ENCODE results near the gene PRR14L.
"Not testable (repeated sequence)": the region's sequence is repeated elsewhere in the genome, so short reads cannot be mapped to it uniquely, and the experiment has no call there.

The PRR14L gene

GRCh38 chr22:31730344-31730711, 19.6 kb downstream of the PRR14L start:
- 0 out of 2 replicates have a peak, but pooled peaks cover 5% of the 10 kb centered on the region for H3K4me1 ChIP-seq
- no peaks in the 10 kb centered on the region for H3K27me3 ChIP-seq
- no peak for TF ChIP-seq Cebpa-rat (IDR thresholded peaks at IDR 0.05)
- H3K4me3 ChIP-seq = no peak overlapping the region
- H3K9ac ChIP-seq = no peak overlapping the region
- H3K36me3 ChIP-seq = peaks cover 75% of the 10 kb centered on the region
- H3K27ac ChIP-seq = no peak overlapping the region
- H3K9me3 ChIP-seq = no peaks in the 10 kb centered on the region
- H3K4me2 ChIP-seq = no peak overlapping the region
- H4K20me1 ChIP-seq = peaks cover 87% of the 10 kb centered on the region

GRCh38 chr22:31728857-31729256, 21.1 kb downstream of the PRR14L start:
- H3K36me3 ChIP-seq = peaks cover 75% of the 10 kb centered on the region
- TF ChIP-seq Cebpa-rat (IDR thresholded peaks at IDR 0.05) = no peak
- 0 out of 2 replicates have a peak, but pooled peaks cover 5% of the 10 kb centered on the region for H3K4me1 ChIP-seq
- no peak overlapping the region for H3K4me2 ChIP-seq
- no peak overlapping the region for H3K4me3 ChIP-seq
- peaks cover 86% of the 10 kb centered on the region for H4K20me1 ChIP-seq
- no peaks in the 10 kb centered on the region for H3K27me3 ChIP-seq
- no peak overlapping the region for H3K27ac ChIP-seq
- H3K9ac ChIP-seq = no peak overlapping the region
- H3K9me3 ChIP-seq = no peaks in the 10 kb centered on the region

- TF ChIP-seq Cebpa-rat (IDR thresholded peaks at IDR 0.05) = no peak
- Histone ChIP-seq H3K27ac (no peak overlapping the region), H3K4me3 (no peak overlapping the region), H3K9ac (no peak overlapping the region), H3K4me2 (no peak overlapping the region), H3K27me3 (no peaks in the 10 kb centered on the region), H3K36me3 (peaks cover 83% of the 10 kb centered on the region), H4K20me1 (peaks cover 86% of the 10 kb centered on the region), H3K4me1 (0 out of 2 replicates have a peak, but pooled peaks cover 5% of the 10 kb centered on the region), H3K9me3 (no peaks in the 10 kb centered on the region)
Measured at GRCh38 chr22:31726692-31727091, 23.2 kb downstream of the PRR14L start.

GRCh38 chr22:31723723-31724122, 26.2 kb downstream of the PRR14L start:
- Histone ChIP-seq H3K9ac (no peak overlapping the region), H3K27me3 (no peaks in the 10 kb centered on the region), H3K27ac (no peak overlapping the region), H3K4me2 (no peak overlapping the region), H3K4me3 (no peak overlapping the region), H3K9me3 (no peaks in the 10 kb centered on the region), H3K4me1 (0 out of 2 replicates have a peak, but pooled peaks cover 5% of the 10 kb centered on the region), H3K36me3 (peaks cover 97% of the 10 kb centered on the region), H4K20me1 (peaks cover 78% of the 10 kb centered on the region)
- no peak for TF ChIP-seq Cebpa-rat (IDR thresholded peaks at IDR 0.05)

- no peak for TF ChIP-seq Cebpa-rat (IDR thresholded peaks at IDR 0.05)
- H3K36me3 ChIP-seq = peaks cover 98% of the 10 kb centered on the region
- H3K9ac ChIP-seq = no peak overlapping the region
- H3K27ac ChIP-seq = no peak overlapping the region
- H3K4me3 ChIP-seq = no peak overlapping the region
- H4K20me1 ChIP-seq = peaks cover 45% of the 10 kb centered on the region
- H3K4me2 ChIP-seq = no peak overlapping the region
- H3K9me3 ChIP-seq = no peaks in the 10 kb centered on the region
- no peaks in the 10 kb centered on the region for H3K4me1 ChIP-seq
- no peaks in the 10 kb centered on the region for H3K27me3 ChIP-seq
Measured at GRCh38 chr22:31719850-31720471, 30.0 kb downstream of the PRR14L start.

- Histone ChIP-seq H3K4me1 (no peaks in the 10 kb centered on the region), H3K36me3 (peaks cover 98% of the 10 kb centered on the region), H3K27me3 (no peaks in the 10 kb centered on the region), H4K20me1 (peaks cover 12% of the 10 kb centered on the region), H3K27ac (no peak overlapping the region), H3K4me2 (no peak overlapping the region), H3K9ac (no peak overlapping the region), H3K9me3 (no peaks in the 10 kb centered on the region), H3K4me3 (no peak overlapping the region)
- TF ChIP-seq Cebpa-rat (IDR thresholded peaks at IDR 0.05) = no peak
Measured at GRCh38 chr22:31715147-31715778, 34.7 kb downstream of the PRR14L start.

GRCh38 chr22:31711226-31711625, 38.7 kb downstream of the PRR14L start:
- not testable (repeated sequence) for H3K9me3 ChIP-seq, H3K27ac ChIP-seq, H3K9ac ChIP-seq, H3K4me2 ChIP-seq, H3K4me3 ChIP-seq, H3K27me3 ChIP-seq, H3K4me1 ChIP-seq
- H4K20me1 ChIP-seq = peaks cover 35% of the 10 kb centered on the region
- H3K36me3 ChIP-seq = peaks cover 99% of the 10 kb centered on the region

GRCh38 chr22:31707519-31707918, 42.4 kb downstream of the PRR14L start:
- Histone ChIP-seq H3K27ac (no peak overlapping the region), H3K27me3 (no peaks in the 10 kb centered on the region), H3K36me3 (peaks cover 98% of the 10 kb centered on the region), H3K4me3 (no peak overlapping the region), H4K20me1 (peaks cover 42% of the 10 kb centered on the region), H3K4me1 (no peaks in the 10 kb centered on the region), H3K9me3 (no peaks in the 10 kb centered on the region), H3K9ac (no peak overlapping the region), H3K4me2 (no peak overlapping the region)
- no peak for TF ChIP-seq Cebpa-rat (IDR thresholded peaks at IDR 0.05)

GRCh38 chr22:31695423-31695822, 54.5 kb downstream of the PRR14L start:
- peaks cover 97% of the 10 kb centered on the region for H3K36me3 ChIP-seq
- H3K4me1 ChIP-seq = no peaks in the 10 kb centered on the region
- no peak overlapping the region for H3K9ac ChIP-seq
- H3K4me3 ChIP-seq = no peak overlapping the region
- H3K27me3 ChIP-seq = no peaks in the 10 kb centered on the region
- H3K27ac ChIP-seq = no peak overlapping the region
- TF ChIP-seq Cebpa-rat (IDR thresholded peaks at IDR 0.05) = no peak
- H3K4me2 ChIP-seq = no peak overlapping the region
- no peaks in the 10 kb centered on the region for H3K9me3 ChIP-seq
- no peaks in the 10 kb centered on the region for H4K20me1 ChIP-seq

GRCh38 chr22:31694046-31694445, 55.9 kb downstream of the PRR14L start:
- not testable (repeated sequence) for H4K20me1 ChIP-seq, H3K4me3 ChIP-seq, H3K27me3 ChIP-seq, H3K4me2 ChIP-seq, H3K9ac ChIP-seq, H3K27ac ChIP-seq, H3K9me3 ChIP-seq, H3K4me1 ChIP-seq
- H3K36me3 ChIP-seq = peaks cover 100% of the 10 kb centered on the region
